ENCODE data around the gene SRRM4.

GRCh38 chr12:119202544-119202943, 221.2 kb downstream of the SRRM4 start:
- TF ChIP-seq CTCF (IDR thresholded peaks at IDR 0.05; ENCODE audit: low read depth, low read length, poor library complexity, severe bottlenecking) (no peak), EZH2phosphoT487 (IDR thresholded peaks at IDR 0.05; ENCODE audit: borderline replicate concordance, low read length) (no peak)

All from DOHH2 (cell line).